GM19193 (cell line): ENCODE data around the gene CACNA1B.

Experiments
- POLR2A ChIP-seq: IDR thresholded peaks from 4 replicates; pipeline ENCODE4 v1.6.1; 2011; ENCODE audit not compliant: insufficient read depth, insufficient read length; ENCODE audit errors: extremely low read depth

Gene CACNA1B

GRCh38 chr9:137975936-137976565, 98.5 kb downstream of the CACNA1B start:
- no peak for TF ChIP-seq POLR2A

- no peak for TF ChIP-seq POLR2A
These were observed 100.1 kb downstream of the CACNA1B start for GRCh38 chr9:137977571-137978261.

- no peak for TF ChIP-seq POLR2A
These were observed 100.7 kb downstream of the CACNA1B start for GRCh38 chr9:137978262-137978714.

GRCh38 chr9:137982200-137982599, 104.6 kb downstream of the CACNA1B start:
- no peak for TF ChIP-seq POLR2A

GRCh38 chr9:137984005-137984404, 106.4 kb downstream of the CACNA1B start:
- TF ChIP-seq POLR2A, result no peak

- TF ChIP-seq POLR2A, result no peak
These were observed 107.1 kb downstream of the CACNA1B start for GRCh38 chr9:137984520-137985257.

GRCh38 chr9:137985637-137986071, 108.1 kb downstream of the CACNA1B start:
- TF ChIP-seq POLR2A, result no peak

- no peak for TF ChIP-seq POLR2A
These were observed 108.9 kb downstream of the CACNA1B start for GRCh38 chr9:137986268-137987099.

GRCh38 chr9:137987244-137988030, 109.9 kb downstream of the CACNA1B start:
- TF ChIP-seq POLR2A, result no peak

- no peak for TF ChIP-seq POLR2A
These were observed 110.5 kb downstream of the CACNA1B start for GRCh38 chr9:137988051-137988450.

GRCh38 chr9:137988701-137989100, 111.1 kb downstream of the CACNA1B start:
- no peak for TF ChIP-seq POLR2A

GRCh38 chr9:137989156-137989555, 111.6 kb downstream of the CACNA1B start:
- no peak for TF ChIP-seq POLR2A

- no peak for TF ChIP-seq POLR2A
These were observed 112.6 kb downstream of the CACNA1B start for GRCh38 chr9:137989999-137990715.
